ENCODE measurements around the gene SYT1.

SYT1 gene

GRCh38 chr12:78887444-78887843 lies 22.9 kb downstream of the SYT1 start:
- in situ Hi-C loops (cut with MboI; ENCODE audit: low pct_unique_long_range_greater_than_20kb, low sequenced_read_pairs), result no loop called here
- no peak for DNase-seq

- peak; percentile 76 for DNase-seq
Observed at GRCh38 chr12:78888568-78888967, 24.0 kb downstream of the SYT1 start.

GRCh38 chr12:78891646-78892353 lies 27.2 kb downstream of the SYT1 start:
- DNase-seq, result no peak
- in situ Hi-C loops (cut with MboI; ENCODE audit: low pct_unique_long_range_greater_than_20kb, low sequenced_read_pairs), result no loop called here

More at GRCh38 chr12:78888568-78888967, 24.0 kb downstream of the SYT1 start:
- in situ Hi-C loops (cut with MboI; ENCODE audit: low pct_unique_long_range_greater_than_20kb, low sequenced_read_pairs), result no loop called here

GRCh38 chr12:78898416-78898815 lies 33.8 kb downstream of the SYT1 start:
- in situ Hi-C loops (cut with MboI; ENCODE audit: low pct_unique_long_range_greater_than_20kb, low sequenced_read_pairs), result no loop called here
- no peak for DNase-seq

- in situ Hi-C loops (cut with MboI; ENCODE audit: low pct_unique_long_range_greater_than_20kb, low sequenced_read_pairs), result no loop called here
- no peak for DNase-seq
Observed at GRCh38 chr12:78914859-78915331, 50.3 kb downstream of the SYT1 start.

- in situ Hi-C loops (cut with MboI; ENCODE audit: low pct_unique_long_range_greater_than_20kb, low sequenced_read_pairs), result no loop called here
- no peak for DNase-seq
Observed at GRCh38 chr12:78916845-78917480, 52.4 kb downstream of the SYT1 start.

- in situ Hi-C loops (cut with MboI; ENCODE audit: low pct_unique_long_range_greater_than_20kb, low sequenced_read_pairs), result no loop called here
- no peak for DNase-seq
Observed at GRCh38 chr12:78917513-78917912, 52.9 kb downstream of the SYT1 start.

- DNase-seq, result no peak
- in situ Hi-C loops (cut with MboI; ENCODE audit: low pct_unique_long_range_greater_than_20kb, low sequenced_read_pairs), result no loop called here
Observed at GRCh38 chr12:78918268-78918667, 53.7 kb downstream of the SYT1 start.

GRCh38 chr12:78928200-78929074 lies 63.9 kb downstream of the SYT1 start:
- in situ Hi-C loops (cut with MboI; ENCODE audit: low pct_unique_long_range_greater_than_20kb, low sequenced_read_pairs), result no loop called here
- no peak for DNase-seq

- no peak for DNase-seq
- in situ Hi-C loops (cut with MboI; ENCODE audit: low pct_unique_long_range_greater_than_20kb, low sequenced_read_pairs), result no loop called here
Observed at GRCh38 chr12:78929075-78929418, 64.5 kb downstream of the SYT1 start.

- in situ Hi-C loops (cut with MboI; ENCODE audit: low pct_unique_long_range_greater_than_20kb, low sequenced_read_pairs), result no loop called here
Observed at GRCh38 chr12:78931466-78931990, 67.0 kb downstream of the SYT1 start.

GRCh38 chr12:78933014-78933413 lies 68.4 kb downstream of the SYT1 start:
- DNase-seq, result no peak
- in situ Hi-C loops (cut with MboI; ENCODE audit: low pct_unique_long_range_greater_than_20kb, low sequenced_read_pairs), result no loop called here

More at GRCh38 chr12:78931466-78931990, 67.0 kb downstream of the SYT1 start:
- DNase-seq, result no peak

GRCh38 chr12:78938341-78939084 lies 73.9 kb downstream of the SYT1 start:
- in situ Hi-C loops (cut with MboI; ENCODE audit: low pct_unique_long_range_greater_than_20kb, low sequenced_read_pairs), result no loop called here
- DNase-seq, result no peak

- in situ Hi-C loops (cut with MboI; ENCODE audit: low pct_unique_long_range_greater_than_20kb, low sequenced_read_pairs), result no loop called here
Observed at GRCh38 chr12:78949532-78949931, 85.0 kb downstream of the SYT1 start.

GRCh38 chr12:78951803-78952551 lies 87.4 kb downstream of the SYT1 start:
- DNase-seq, result no peak
- in situ Hi-C loops (cut with MboI; ENCODE audit: low pct_unique_long_range_greater_than_20kb, low sequenced_read_pairs), result no loop called here

More at GRCh38 chr12:78949532-78949931, 85.0 kb downstream of the SYT1 start:
- no peak for DNase-seq

- in situ Hi-C loops (cut with MboI; ENCODE audit: low pct_unique_long_range_greater_than_20kb, low sequenced_read_pairs), result no loop called here
- DNase-seq, result no peak
Observed at GRCh38 chr12:78952552-78952929, 88.0 kb downstream of the SYT1 start.

- no peak for DNase-seq
- in situ Hi-C loops (cut with MboI; ENCODE audit: low pct_unique_long_range_greater_than_20kb, low sequenced_read_pairs), result no loop called here
Observed at GRCh38 chr12:78958941-78959340, 94.4 kb downstream of the SYT1 start.

- in situ Hi-C loops (cut with MboI; ENCODE audit: low pct_unique_long_range_greater_than_20kb, low sequenced_read_pairs), result no loop called here
Observed at GRCh38 chr12:78959556-78959955, 95.0 kb downstream of the SYT1 start.

More at GRCh38 chr12:78959556-78959955, 95.0 kb downstream of the SYT1 start:
- DNase-seq, result no peak

Data from KBM-7 (cell line).